HG02870 (cell line): ENCODE measurements around the gene SSTR3.
"Not testable (repeated sequence)": the region's sequence is repeated elsewhere in the genome, so short reads cannot be mapped to it uniquely, and the experiment has no call there.

Experiments
- ATAC-seq: cut with Tn5 transposase; IDR thresholded peaks from one replicate; pipeline ENCODE4 v1.9.1; 2021; ENCODE audit warnings: mild to moderate bottlenecking, moderate library complexity; ENCODE audit not compliant: unreplicated experiment

SSTR3 gene

DNA sequence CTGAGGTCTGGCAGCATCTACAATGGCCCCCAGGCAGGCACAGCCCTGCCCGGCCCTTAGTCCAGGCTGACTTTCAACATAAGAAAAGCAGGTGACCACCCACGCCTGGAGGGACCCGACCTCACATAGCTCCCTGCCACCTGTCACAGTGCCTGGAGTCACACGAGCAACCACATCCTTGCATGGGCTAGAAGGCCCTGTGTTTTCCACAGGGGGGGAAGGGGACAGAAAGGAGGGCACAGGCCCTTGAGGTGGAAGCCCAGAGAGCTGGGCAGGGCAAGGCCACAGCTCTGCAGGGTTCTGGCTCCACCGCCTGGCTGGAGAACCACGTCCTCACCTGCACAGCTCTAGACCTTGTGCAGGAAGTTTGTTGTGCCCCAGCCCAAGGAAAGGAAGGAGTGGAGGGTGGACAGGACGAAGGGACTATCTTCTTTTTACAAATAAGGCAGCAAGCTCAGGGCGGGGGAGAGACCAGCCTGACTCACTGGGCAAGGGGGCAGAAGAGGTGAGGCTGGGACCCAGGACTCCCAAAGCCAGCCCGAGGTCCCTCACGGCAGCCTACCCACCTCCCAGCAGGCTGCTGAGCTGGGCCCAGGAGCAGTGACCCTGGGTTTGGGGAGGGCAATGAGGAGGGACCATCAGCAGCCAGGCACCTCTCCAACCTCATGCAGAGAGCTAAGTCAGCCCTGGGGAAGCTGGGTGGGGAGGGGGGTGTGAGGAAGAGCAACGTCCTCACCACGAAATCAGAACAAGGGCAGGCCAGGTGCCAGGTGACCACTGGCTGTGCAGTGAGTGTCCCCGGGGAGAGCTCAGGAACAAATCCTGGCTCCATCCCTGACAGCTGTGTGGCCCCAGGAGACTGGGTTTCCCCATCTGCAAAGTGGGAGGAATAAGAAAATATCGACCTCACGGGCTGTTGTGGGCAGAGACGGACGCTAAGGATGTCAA, 28.6 kb downstream of the SSTR3 start:
- no peak for ATAC-seq

DNA sequence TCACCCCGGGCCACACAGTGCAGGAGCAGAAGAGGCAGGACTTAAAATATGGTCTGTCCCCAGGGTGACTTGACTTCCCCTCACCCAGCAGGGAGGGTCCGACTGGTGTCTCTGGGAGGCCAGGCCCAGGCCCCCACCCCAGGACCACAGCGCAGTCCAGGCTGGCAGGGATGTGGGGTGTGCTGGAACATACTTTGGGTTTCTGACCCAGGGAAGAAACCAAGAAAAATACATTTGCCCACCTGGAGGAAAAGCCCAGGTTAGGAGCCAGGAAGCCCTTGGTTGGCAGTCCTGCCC, 29.4 kb downstream of the SSTR3 start:
- ATAC-seq: no peak

DNA sequence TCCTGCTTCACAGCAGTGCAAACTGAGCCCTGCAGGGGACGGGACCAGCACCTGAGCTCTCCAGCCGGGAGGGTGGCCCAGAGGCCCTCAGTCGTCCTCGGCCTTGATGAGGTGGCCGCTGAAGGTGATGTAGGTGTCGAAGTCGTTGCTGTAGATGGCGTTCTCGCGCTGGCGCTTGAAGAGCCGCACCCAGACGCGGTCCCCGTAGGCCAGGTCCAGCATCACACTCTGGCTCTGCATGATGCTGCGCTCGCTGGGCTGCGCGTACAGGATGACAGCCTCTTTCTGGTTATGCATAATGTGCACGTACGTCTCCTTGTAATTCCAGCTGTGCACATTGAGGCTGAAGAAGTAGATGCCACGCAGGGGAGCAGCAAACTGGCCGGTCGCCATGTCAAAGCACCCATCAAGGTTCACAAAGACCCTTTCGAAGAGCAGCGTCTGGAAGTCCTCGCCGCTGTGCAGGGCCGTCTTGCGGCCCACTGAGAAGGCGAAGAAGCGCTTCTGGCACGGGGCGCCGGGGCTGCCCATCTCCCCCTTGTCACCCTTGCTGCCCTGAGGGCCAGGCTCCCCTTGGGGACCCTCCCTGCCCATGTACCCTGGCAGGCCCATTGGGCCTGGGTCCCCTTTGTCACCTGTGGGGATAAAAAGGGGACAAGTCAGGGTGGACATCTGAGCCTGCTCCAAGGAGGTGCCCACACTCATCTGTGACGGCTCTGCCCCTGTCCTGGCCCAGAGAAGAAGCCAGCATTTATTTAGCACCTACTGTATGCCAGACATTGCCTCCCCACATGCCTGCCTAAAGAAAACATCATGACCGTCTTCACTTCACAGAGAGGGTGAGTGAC, 30.0 kb downstream of the SSTR3 start:
- no peak for ATAC-seq

DNA sequence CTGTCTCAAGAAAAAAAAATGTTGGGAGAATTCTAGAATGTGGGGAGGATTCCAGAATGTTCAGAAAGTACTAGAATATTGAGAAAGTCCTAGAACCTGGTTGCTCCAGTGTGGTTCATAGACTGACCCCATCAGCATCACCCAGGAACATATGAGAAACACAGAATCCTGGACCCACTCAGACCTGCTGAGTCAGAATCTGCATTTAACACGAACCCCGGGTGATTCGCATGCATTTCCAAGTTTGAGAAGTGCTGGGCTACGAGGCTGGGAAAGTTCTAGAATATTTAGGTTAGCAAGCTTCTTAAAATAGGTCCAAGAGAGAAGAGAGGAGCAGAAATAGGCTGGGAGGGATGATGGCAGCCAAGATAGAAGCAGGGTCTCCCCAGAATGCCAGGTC, 30.6 kb downstream of the SSTR3 start:
- ATAC-seq: no peak

DNA sequence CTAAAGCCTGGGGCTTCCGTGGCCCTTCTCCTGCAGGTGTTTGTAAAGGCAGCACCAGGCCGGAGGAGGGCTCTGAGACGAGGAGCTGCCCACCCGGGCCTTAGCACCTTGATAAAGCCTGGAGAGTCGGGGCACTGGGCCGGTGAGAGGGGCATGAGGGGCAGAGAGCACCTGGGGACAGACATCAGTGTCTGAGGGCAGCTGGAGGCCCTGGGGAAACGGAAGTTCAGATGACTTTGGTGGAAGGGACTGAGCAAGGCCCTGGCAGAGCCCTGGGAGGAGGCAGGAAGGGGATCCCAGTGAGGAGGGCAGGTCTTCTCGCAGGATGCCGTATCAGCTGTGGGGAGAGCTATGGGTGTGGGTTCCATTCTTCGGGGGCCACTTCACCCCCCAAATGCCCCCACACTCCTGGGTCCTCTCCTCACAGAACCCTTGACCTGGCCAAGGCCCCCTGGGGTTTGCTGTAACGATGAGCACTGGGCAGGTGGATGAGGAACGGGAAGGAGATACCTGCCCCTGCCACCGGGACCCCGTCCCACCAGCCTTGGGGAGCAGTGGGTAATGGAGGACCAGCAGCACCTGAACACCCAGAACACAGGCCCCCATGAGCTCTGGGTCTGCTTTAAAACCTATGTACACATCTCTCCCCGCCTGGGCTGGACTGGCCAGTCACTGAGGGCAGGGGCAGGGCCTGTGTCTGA, 31.6 kb downstream of the SSTR3 start:
- ATAC-seq: no peak

DNA sequence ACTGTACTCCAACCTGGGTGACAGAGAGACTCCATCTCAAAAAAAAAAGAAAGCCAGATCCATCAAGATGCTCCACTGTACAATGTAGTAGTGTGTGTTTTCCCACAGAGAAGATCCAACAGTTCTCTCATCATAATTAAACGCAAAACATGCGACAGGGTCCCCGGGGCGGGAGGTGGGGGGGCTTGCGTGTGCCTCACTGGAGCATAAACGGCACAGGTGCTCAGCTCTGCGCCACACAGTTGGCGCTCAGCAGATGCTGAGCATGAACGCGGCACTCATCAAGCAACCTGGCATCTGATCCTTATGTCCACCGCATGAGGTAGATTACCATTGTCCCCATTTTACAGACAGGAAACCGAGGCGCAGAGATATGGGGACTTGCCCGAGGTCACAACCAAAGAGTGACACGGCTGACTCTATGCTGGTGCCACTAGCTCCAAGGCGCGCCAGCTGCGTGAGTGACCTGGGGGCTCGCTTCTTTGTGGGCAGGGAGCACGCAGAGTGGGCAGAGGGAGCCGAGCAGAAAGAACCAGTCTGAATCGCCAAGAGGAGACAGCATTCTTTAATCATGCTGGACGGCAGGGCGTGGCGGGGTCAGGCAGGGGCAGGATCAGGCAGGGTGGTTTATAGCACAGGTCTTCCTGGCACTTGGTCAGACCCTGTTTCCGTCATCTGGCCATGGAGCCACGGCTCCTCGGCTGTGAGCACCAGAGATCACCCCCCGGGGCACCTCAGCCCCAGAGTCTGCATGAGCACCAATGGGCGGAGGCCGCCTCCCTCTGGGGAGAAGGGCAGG, 32.5 kb downstream of the SSTR3 start:
- ATAC-seq: no peak

DNA sequence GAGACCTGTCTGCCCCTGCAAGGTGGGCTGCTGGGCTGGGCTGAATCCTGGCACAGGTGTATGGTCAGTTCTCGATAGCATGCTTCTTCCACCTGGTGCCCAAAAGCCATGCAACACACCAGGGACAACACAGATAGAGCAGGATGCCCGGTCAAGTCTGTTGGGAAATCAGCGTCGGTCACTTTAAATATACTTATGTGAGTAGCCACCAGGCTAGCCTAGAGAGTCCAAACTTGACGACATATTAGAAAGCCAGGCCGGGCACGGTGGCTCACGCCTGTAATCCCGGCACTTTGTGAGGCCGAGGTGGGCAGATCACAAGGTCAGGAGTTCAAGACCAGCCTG, 33.2 kb downstream of the SSTR3 start:
- ATAC-seq: no peak

DNA sequence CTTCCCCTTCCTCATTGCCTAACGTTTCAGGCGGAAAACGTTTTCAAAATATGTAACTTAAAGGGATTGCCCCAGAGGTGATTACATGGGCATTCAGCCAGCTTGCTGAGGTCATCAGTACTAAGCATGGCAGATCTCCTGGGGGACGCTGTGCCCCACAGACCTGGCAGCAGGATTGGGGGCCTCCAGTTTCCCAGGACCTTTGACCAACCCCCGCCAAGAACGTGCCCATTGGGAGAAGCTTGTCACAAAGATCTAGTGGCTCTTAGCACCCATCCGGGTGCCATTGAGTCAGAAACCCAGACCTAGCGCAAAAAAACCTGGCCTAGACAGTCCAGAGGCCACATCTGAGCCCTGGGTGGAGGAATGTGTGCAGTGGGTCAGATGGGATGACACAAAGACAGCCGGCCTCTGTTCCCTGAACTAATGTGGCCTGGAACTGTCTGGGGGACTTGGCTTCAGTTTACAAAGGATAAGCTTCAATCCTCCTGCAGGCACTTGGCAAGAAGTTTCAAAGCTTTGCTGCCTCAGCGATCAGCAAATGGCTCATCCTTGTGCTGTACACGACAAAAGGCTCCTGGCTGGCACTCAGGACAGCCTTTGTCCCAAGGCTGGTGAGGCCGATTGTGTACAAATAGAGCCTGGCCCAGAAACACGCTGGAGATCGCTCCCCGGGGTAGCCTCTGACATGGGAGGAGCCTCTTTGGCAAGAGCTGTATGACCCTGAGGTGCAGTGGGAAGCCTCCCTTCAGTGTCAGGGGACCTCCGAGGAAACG, 33.7 kb downstream of the SSTR3 start:
- ATAC-seq: no peak

DNA sequence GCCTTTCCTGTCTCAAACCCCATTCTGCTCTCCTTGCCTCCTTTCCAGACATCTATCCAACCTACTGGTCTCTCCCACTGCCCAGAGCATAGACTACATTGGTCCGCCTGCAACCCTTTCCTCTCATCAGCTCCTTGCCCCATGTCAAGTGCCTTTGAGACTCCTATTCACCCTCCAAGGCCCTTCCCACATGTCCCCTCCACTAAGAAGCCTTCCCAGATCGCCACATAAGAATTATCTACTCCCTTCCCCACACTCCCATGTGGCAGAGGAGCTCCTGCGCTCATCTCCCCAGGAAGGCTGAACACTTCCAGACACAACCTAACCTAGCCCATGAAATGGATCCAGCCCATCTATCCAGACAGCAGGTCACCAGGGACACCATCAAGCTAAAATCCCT, 34.5 kb downstream of the SSTR3 start:
- no peak for ATAC-seq

DNA sequence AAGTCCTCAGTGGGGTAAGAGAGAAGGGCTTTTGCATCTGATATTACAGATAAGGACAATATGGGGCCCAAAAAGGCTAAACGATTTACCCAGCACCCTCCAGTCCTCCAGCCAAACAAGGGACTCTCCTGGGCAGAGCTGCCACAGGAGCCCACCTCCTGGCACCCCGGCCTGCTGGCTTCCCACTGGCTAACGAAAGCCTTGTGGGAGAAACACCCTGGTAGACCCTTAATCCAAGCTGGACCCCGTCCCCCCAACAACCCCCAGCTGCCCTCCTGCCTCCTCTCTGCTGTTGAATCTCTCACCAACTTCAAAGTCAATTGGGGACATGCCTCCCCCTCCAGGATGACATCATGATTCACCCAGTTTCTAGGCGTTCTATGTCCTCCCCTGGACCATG, 35.1 kb downstream of the SSTR3 start:
- ATAC-seq: no peak

DNA sequence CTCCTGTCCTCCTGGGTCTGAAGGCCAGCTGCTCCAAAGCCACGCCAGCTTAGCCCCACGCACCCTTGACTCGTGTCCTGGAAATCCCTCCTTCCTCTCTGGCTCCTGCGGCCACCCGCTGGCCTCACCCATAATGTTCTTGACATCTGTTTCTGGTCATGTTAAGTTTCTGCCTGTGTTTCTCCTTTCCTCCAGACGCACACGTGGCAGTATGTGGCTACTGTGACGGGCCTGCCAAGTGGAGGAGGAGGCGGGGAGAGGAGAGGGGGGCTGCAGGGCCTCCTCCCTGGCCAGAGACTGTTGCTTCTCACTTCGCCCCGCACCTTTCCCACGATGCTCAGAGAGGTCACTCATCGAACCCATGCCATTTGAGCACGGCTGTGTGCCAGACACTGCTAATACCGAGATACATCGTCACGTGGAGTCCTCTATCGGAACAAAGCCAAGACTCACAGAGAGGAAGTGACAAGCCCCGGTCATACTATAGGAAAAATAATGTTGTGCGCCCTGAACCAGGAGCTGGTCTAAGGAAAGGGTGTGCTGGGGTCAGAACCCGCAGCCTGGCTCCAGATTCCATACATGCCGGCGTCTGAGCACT, 35.7 kb downstream of the SSTR3 start:
- ATAC-seq: no peak

DNA sequence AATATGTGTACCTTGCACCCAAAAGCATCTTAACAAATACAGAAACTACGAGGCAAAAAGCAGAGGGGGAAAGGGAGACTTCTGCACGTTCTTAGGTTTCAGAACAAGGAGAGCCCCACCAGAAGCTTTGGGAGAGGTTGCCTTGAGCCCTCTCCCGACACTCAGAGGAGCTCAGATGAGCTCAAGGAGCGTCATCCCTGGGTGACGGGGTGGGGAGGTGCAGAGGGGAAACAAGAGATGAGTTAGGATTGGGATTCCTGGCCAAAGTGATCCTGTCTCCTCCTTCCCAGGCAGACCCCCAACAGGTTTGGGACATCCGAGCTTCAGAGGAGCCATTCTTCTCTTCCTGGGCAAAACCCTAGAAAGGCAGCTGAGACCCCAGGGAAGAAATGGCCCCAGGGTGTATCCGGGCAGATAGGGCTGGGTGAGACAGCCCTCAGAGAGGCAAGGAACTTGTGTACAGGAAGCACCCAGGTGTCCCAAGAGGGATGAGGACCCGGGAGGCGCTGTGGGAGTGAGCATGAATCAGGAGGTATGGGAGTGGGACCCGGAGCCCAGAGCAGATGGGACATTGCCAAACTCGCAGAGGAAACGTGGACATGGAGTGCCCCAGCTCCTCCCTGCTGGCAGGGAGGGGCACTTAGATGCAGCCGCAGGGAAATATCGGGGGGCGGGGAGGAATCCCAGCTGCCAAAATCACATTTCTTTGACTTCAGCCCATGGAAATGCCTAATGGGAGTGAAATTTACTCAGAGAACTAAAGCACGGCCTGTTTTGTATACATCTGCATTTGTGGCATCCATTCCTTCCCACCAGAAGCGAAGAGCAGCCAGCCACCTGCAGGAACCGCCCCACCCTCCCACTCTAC, 36.6 kb downstream of the SSTR3 start:
- no peak for ATAC-seq

DNA sequence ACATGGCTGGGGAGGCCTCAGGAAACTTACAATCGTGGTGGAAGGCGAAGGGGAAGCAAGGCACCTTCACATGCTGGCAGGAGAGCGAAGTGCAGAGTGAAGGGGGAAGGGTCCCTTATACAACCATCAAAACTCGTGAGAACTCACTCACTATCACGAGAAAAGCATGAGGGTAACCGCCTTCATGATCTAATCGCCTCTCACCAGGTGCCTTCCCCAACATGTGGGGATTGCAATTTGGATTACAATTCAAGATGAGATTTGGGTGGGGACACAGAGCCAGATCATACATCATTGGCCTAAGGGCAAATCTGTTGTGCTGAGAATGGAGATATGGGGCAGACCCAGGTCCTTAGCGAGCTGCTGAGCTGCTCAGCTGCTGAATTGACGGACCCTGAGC, 37.3 kb downstream of the SSTR3 start:
- no peak for ATAC-seq

DNA sequence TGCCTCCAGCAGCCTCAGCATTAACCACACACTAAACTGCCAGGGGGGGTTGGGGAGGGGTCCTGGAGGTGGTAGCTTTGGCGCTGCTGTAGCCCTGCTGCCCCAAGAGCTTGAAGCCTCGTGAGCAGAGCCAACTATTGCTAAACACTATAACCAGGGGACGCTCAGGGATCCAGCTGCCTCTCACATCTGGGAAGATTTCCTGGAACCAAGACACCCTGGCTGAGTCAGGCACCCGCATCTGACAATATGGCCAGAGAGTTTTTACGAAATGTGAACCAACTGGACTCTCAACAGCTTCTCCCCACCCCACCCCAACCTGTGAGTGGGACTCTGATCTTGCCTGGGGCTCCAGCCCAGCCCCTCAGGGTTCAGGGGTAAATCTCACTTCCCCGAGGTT, 38.6 kb downstream of the SSTR3 start:
- no peak for ATAC-seq

DNA sequence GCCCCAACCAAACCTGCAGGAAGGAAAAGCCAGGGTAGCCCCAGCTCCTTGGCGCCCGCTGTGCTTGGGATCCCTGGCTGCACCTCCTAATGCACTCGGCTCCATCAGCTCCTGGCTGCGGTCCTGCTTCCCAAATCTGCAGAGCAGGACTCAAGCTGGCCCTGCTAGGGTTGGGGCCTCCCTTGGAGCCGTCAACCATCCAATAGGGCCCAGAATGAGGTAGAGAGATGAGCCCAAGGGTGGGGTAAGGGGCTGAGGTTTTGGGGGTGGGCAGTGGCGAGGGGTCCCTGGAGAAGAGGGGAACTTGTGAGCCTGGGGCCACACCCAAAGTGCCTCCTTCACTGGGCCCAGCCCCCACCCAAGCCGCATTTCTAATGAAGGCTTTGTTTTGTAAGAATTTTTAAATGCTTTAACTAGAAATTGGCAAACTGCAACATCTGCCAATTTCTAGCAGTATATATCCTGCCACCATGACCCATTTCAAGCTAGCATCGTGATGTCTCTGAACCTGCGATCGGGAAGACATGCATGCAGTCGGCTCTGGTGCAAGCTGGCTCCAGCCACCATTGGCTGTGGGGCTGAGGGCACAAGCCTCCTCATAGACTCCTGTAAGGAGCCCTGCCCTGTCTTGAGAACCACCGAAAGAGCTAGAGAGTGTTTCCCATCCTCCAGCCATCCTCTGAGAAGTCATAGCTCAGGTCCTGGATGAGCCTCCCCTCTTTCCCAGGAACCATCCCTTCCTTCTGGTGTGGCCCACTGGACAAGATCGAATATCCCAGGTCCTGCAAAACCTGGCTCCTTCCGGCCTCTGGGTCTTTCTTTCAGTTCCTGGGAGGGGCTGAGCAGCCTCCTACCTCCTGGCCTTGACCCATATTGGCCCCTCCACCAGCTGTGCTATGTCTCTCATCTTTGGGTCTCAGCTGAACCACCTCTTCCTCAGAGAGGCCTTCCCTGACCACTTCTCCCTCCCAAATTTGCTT, 39.7 kb downstream of the SSTR3 start:
- no peak for ATAC-seq

DNA sequence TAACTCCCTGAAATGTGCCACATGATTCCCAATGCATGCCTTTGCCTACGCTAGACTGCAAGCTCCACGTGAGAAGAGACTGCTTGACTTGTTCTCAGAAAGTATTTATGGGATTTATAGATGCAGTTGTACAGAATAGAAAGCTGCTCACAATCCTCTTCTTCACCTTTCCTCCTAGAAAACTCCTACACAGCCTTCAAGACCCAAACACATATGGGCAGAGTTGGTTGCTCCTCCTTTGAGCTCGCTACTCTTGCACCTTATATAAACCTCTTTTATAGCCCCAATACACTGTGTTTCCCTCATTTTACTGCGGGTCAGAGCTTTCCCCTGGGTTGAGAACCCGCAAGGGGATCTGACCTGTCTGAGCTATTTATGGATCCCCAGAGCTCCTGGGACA, 40.6 kb downstream of the SSTR3 start:
- no peak for ATAC-seq

DNA sequence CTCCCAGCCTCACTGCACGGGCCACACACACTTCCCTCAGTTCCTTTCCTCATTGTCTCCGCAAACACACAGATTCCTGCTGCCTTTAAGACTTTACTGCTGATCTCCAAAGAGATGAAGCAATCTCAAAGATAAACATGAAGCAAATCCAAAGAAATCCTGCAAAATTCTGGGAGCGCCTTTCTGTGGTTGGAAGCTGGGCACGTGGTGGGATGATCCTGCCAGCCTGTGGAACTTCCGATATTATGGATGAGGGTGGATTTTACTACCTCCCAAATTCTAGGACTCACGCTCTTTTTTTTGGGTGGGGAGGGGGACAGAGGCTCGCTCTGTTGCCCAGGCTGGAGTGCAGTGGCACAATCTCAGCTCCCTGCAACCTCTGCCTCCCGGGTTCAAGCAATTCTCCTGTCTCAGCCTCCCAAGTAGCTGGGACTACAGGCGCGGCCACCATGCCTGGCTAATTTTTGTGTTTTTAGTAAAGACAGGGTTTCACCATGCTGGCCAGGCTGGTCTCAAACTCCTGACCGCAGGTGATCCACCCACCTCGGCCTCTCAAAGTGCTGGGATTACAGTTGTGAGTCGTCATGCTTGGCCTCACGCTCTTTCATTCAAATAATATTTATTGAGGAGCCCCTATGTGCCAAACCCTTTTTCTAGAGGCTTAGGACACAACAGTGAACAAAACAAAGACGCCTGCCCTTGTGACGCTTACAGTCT, 41.4 kb downstream of the SSTR3 start:
- ATAC-seq: not testable (repeated sequence)
